ENCODE data around the gene KCNQ5.
A peak's percentile ranks its signal among the peaks of the same experiment; 100 is the strongest.
"Not testable (repeated sequence)": the region's sequence is repeated elsewhere in the genome, so short reads cannot be mapped to it uniquely, and the experiment has no call there.

KCNQ5 gene

DNA sequence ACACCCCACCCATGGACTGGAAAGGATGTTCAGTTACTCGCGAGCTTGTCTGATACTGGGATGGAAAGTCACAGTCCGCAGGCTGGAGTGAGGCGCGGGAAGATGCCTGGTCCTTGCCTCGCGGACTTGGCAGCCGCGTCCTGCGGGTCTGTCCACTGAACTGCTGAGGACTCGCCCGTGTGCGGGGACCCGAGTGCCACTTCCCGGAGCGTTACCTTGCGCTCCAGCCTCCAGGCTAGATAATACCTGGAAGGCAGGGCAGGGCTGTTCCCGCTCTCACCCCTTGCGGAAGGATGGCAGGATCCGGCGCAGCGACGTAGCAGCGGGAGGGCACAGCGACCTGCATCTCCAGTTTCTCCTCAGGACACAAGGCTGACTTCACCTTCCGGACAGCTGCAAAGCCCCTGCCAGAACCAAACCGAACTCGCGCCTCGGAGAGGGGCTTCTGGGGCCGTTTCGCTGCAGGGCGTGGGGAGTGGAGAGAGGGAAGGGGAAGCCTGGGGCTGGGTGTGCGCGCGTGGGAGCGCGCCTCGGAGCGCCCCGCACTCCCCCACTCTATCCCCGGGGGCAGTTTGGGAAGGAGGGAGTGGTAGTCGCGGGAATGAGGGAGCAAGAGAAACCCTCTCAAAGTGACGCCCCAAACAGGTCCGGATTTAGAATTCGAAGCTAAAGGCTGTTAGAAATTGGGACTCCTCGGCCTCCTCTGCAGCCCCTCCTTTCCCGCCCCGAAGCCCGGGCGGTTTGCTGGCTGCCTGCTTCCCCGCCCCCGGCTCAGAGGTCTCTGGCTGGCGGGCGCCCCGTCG, at the start of gene KCNQ5:
KCNQ5 (plus strand) TSS at position 774 of the 803 bp plus-strand sequence.
- Mint-ChIP-seq H3K4me3 (peak within 1 kb of the TSS; percentile 81), H3K27ac (no peak within 1 kb of the TSS), H3K27me3 (peaks cover 33% of the 10 kb centered on the region), H3K9me3 (no peaks in the 10 kb centered on the region), H3K36me3 (ENCODE audit: low read depth) (no peaks in the 10 kb centered on the region), H3K4me1 (ENCODE audit: low read depth) (peaks cover 33% of the 10 kb centered on the region)
- intact Hi-C loops (cut with micrococcal nuclease) = loop anchor here (5.0 kb wide), 1 partner anchor 241 kb away; no protein-coding TSS in a partner anchor

GRCh38 chr6:72579865-72580264, 42.0 kb upstream of the KCNQ5 start:
- H3K27me3 Mint-ChIP-seq = no peaks in the 10 kb centered on the region
- no peak overlapping the region for H3K4me3 Mint-ChIP-seq
- no peaks in the 10 kb centered on the region for H3K9me3 Mint-ChIP-seq
- no peaks in the 10 kb centered on the region for H3K4me1 Mint-ChIP-seq (ENCODE audit: low read depth)
- no peak overlapping the region for H3K27ac Mint-ChIP-seq
- intact Hi-C loops (cut with micrococcal nuclease) = no loop called here
- H3K36me3 Mint-ChIP-seq (ENCODE audit: low read depth) = no peaks in the 10 kb centered on the region

DNA sequence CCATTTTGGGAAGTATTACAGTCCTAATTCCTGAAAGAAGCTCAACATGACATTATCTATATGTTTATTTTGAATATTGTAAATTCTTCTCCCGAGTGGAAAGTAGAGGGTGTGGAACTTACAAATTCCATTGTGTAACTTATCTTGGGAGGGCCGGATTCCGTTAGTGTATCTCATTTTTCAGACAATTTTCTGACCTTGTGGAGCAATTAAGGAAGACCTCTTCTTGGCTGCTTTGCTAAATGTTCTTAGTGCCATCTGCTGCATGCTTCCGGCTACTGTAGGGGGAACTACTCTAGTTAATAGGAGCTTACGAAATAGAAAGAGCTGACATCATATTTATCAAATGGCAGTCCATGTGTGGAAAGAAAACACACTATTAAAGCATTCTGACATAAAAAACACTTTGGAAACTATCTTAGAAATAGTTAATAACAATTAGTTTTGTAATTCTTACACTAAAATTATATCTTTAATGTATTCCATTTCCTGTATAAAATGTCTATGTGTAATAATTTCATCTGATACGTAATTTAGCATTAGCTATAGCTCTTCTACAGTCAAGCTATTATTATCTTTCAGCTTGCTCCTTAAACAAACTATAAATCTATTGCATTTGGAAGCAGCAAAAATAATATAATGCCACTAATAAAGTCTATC, 41.5 kb upstream of the KCNQ5 start:
- Mint-ChIP-seq H3K27ac (no peak overlapping the region), H3K4me1 (ENCODE audit: low read depth) (no peaks in the 10 kb centered on the region), H3K4me3 (no peak overlapping the region), H3K9me3 (no peaks in the 10 kb centered on the region), H3K36me3 (ENCODE audit: low read depth) (no peaks in the 10 kb centered on the region), H3K27me3 (no peaks in the 10 kb centered on the region)
- intact Hi-C loops (cut with micrococcal nuclease) = no loop called here

- intact Hi-C loops (cut with micrococcal nuclease); H3K4me3 Mint-ChIP-seq; H3K9me3 Mint-ChIP-seq; H3K27ac Mint-ChIP-seq; H3K27me3 Mint-ChIP-seq; H3K36me3 Mint-ChIP-seq (ENCODE audit: low read depth); H3K4me1 Mint-ChIP-seq (ENCODE audit: low read depth): not testable (repeated sequence)
Observed at GRCh38 chr6:72580950-72581349, 40.9 kb upstream of the KCNQ5 start.

DNA sequence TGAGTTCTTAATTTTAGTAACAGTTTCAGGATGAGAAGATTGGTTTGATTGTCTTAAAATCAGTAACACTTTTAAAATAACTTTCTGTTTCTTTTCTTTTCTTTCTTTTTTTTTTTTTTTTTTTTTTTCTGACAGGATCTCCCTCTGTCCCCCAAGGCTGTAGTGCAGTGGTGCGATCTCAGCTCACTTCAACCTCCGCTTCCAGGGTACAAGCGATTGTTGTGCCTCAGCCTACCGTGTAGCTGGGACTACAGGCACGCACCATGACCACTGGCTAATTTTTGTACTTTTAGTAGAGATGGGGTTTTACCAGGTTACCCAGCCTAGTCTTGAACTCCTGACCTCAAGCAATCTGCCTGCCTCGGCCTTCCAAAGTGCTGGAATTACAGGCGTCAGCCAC, 33.7 kb upstream of the KCNQ5 start:
- no peaks in the 10 kb centered on the region for H3K36me3 Mint-ChIP-seq (ENCODE audit: low read depth)
- H3K27me3 Mint-ChIP-seq = no peaks in the 10 kb centered on the region
- H3K9me3 Mint-ChIP-seq = no peaks in the 10 kb centered on the region
- H3K4me1 Mint-ChIP-seq (ENCODE audit: low read depth) = peaks cover 5% of the 10 kb centered on the region
- intact Hi-C loops (cut with micrococcal nuclease) = no loop called here
- H3K27ac Mint-ChIP-seq = no peak overlapping the region
- no peak overlapping the region for H3K4me3 Mint-ChIP-seq

DNA sequence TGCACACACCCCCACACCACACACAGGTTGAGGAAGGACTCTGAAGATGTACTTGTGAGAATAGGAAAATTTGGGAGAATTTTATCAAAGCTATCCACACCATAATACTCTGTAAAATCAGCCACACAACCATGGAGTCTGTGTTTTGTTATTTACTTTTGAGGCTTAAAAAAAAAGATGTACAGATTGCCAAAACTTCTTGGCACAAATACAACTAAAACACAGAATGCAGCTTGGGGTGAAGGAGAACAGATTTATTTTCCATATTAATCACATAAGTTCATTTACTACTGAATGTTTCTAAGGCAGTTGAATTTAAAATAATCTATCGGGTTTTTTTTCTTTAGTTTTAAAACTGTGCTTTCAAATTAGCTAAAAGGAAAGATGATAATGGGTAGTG, 32.8 kb upstream of the KCNQ5 start:
- peaks cover 8% of the 10 kb centered on the region for H3K4me1 Mint-ChIP-seq (ENCODE audit: low read depth)
- intact Hi-C loops (cut with micrococcal nuclease) = no loop called here
- no peaks in the 10 kb centered on the region for H3K9me3 Mint-ChIP-seq
- H3K4me3 Mint-ChIP-seq = no peak overlapping the region
- no peaks in the 10 kb centered on the region for H3K36me3 Mint-ChIP-seq (ENCODE audit: low read depth)
- H3K27me3 Mint-ChIP-seq = peaks cover 1% of the 10 kb centered on the region
- H3K27ac Mint-ChIP-seq = no peak overlapping the region

DNA sequence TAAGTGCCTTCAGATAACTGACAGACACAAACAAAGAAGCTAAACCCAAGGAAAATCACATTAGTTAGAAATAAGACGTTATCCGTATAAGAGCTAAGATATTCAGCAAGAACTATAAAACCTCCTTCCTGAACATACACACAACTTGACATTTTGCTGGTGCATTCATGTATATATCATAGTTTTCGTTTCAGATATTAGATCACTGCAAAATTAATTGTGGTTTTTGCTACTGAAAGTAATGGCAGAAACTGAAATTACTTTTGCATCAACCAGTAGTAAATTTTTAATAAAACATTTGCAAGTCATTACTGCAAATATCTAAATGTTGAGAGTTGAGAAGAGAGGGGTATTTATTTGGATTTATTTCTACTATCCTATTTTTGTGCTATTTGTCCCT, 26.1 kb upstream of the KCNQ5 start:
- peaks cover 1% of the 10 kb centered on the region for H3K27me3 Mint-ChIP-seq
- intact Hi-C loops (cut with micrococcal nuclease) = no loop called here
- no peaks in the 10 kb centered on the region for H3K36me3 Mint-ChIP-seq (ENCODE audit: low read depth)
- H3K4me1 Mint-ChIP-seq (ENCODE audit: low read depth) = peaks cover 8% of the 10 kb centered on the region
- H3K4me3 Mint-ChIP-seq = no peak overlapping the region
- peaks cover 9% of the 10 kb centered on the region for H3K9me3 Mint-ChIP-seq
- no peak overlapping the region for H3K27ac Mint-ChIP-seq

DNA sequence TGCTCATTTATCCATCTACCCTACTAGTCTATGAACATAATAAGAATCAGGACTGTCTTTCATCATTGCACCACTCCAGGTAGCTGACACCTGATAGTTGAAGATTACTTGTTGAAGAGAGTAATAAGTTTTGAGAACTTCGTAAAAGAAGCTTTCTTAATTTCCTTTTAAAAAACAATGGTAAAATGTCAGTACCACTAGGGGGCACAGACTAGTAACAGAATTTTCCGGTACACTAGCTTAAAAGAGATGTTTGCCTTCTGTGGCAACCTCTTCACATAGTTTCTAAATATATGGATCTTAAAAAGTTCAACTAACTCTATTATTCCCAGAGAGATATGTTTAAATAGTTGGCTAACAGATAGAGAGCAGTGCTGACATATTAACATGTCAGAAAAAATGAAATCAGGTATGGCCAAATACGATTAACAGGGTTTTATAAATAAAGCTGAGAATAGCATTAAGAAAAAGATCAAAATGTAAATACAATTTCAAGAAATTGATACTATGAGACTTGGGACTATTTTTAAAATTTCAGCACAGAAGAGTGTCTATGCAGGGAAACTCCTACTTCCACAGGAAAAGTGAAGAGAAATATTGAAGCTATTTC, 5.4 kb upstream of the KCNQ5 start:
- Mint-ChIP-seq H3K4me1 (ENCODE audit: low read depth) (peaks cover 26% of the 10 kb centered on the region), H3K9me3 (no peaks in the 10 kb centered on the region), H3K36me3 (ENCODE audit: low read depth) (no peaks in the 10 kb centered on the region), H3K4me3 (no peak overlapping the region), H3K27ac (no peak overlapping the region), H3K27me3 (peaks cover 20% of the 10 kb centered on the region)
- intact Hi-C loops (cut with micrococcal nuclease) = loop anchor here (1.0 to 10.0 kb wide), 4 partner anchors 202 to 708 kb away; no protein-coding TSS in a partner anchor

- intact Hi-C loops (cut with micrococcal nuclease) = loop anchor here (2.0 to 10.0 kb wide), 3 partner anchors 203 to 707 kb away; no protein-coding TSS in a partner anchor
- no peak overlapping the region for H3K27ac Mint-ChIP-seq
- no peaks in the 10 kb centered on the region for H3K36me3 Mint-ChIP-seq (ENCODE audit: low read depth)
- peaks cover 26% of the 10 kb centered on the region for H3K27me3 Mint-ChIP-seq
- no peaks in the 10 kb centered on the region for H3K9me3 Mint-ChIP-seq
- H3K4me1 Mint-ChIP-seq (ENCODE audit: low read depth) = peaks cover 31% of the 10 kb centered on the region
- H3K4me3 Mint-ChIP-seq = no peak overlapping the region
Observed at GRCh38 chr6:72617721-72618120, 4.1 kb upstream of the KCNQ5 start.

- H3K4me1 Mint-ChIP-seq (ENCODE audit: low read depth) = peaks cover 33% of the 10 kb centered on the region
- peak overlapping the region; percentile 81 for H3K4me3 Mint-ChIP-seq
- no peak overlapping the region for H3K27ac Mint-ChIP-seq
- no peaks in the 10 kb centered on the region for H3K36me3 Mint-ChIP-seq (ENCODE audit: low read depth)
- intact Hi-C loops (cut with micrococcal nuclease) = loop anchor here (5.0 to 10.0 kb wide), 3 partner anchors 205 to 705 kb away; no protein-coding TSS in a partner anchor
- peaks cover 34% of the 10 kb centered on the region for H3K27me3 Mint-ChIP-seq
- no peaks in the 10 kb centered on the region for H3K9me3 Mint-ChIP-seq
Observed at GRCh38 chr6:72619883-72620696, 1.8 kb upstream of the KCNQ5 start.

- H3K27me3 Mint-ChIP-seq = peaks cover 34% of the 10 kb centered on the region
- H3K4me1 Mint-ChIP-seq (ENCODE audit: low read depth) = peaks cover 33% of the 10 kb centered on the region
- peak overlapping the region; percentile 81 for H3K4me3 Mint-ChIP-seq
- no peaks in the 10 kb centered on the region for H3K36me3 Mint-ChIP-seq (ENCODE audit: low read depth)
- H3K9me3 Mint-ChIP-seq = no peaks in the 10 kb centered on the region
- H3K27ac Mint-ChIP-seq = no peak overlapping the region
- intact Hi-C loops (cut with micrococcal nuclease) = loop anchor here (5.0 kb wide), 1 partner anchor 241 kb away; no protein-coding TSS in a partner anchor
Observed at GRCh38 chr6:72620871-72621290, 983 bp upstream of the KCNQ5 start.

- Mint-ChIP-seq H3K4me1 (ENCODE audit: low read depth) (peaks cover 33% of the 10 kb centered on the region), H3K9me3 (no peaks in the 10 kb centered on the region), H3K4me3 (peak overlapping the region; percentile 81), H3K27me3 (peaks cover 32% of the 10 kb centered on the region), H3K36me3 (ENCODE audit: low read depth) (no peaks in the 10 kb centered on the region), H3K27ac (no peak overlapping the region)
- intact Hi-C loops (cut with micrococcal nuclease) = loop anchor here (5.0 kb wide), 1 partner anchor 240 kb away; no protein-coding TSS in a partner anchor
Observed at GRCh38 chr6:72622094-72622940, 453 bp downstream of the KCNQ5 start.

- Mint-ChIP-seq H3K27me3 (peaks cover 30% of the 10 kb centered on the region), H3K36me3 (ENCODE audit: low read depth) (no peaks in the 10 kb centered on the region), H3K4me3 (no peak overlapping the region), H3K27ac (no peak overlapping the region), H3K9me3 (no peaks in the 10 kb centered on the region), H3K4me1 (ENCODE audit: low read depth) (peaks cover 38% of the 10 kb centered on the region)
- intact Hi-C loops (cut with micrococcal nuclease) = loop anchor here (5.0 kb wide), 1 partner anchor 238 kb away; no protein-coding TSS in a partner anchor
Observed at GRCh38 chr6:72623808-72624207, 1.9 kb downstream of the KCNQ5 start.

Data from dendritic cell treated with granulocyte-macrophage colony-stimulating factor and Interleukin-4, amounts not matched to agents 40 ng/mL and 50 ng/mL, for 4 days (primary cell).